Measurements from ENCODE around the gene PPP6R3. TPM values are rescaled to one million over a fixed set of nuclear protein-coding genes. Genes with fewer than 3 reads are reported as not detected.

PPP6R3 gene
- total and polyA plus RNA-seq, 10 of the 15 experiments (the other 5 are each of a cell fraction or from before 2014, with no cell fraction given) = 12.4 to 123 (median 74.1) TPM

DNA sequence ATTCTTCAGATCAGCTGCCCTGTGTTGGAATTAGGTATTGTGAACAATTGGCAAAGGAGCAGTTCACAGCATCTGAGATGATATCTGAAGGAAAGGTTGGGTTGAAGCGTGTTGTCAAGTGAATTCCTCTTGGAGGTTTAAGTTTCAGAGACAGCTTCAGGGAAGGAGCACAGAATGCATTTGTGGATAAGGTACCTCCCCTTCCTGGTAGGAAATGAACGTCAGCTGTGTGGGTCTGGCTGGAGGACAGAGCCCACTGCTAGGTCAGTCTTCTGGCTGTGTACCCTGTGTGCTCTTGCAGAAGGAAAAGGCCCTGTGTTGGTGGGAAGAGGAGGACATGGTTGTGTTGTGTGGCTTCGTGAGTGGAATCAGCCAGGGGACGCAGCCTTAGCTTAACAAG, 135.7 kb downstream of the PPP6R3 start:
- no peak for ATAC-seq
- Histone ChIP-seq H2AFZ (ENCODE audit: control insufficient read depth, low read depth, low read length) (no peak overlapping the region), H4K20me1 (ENCODE audit: control insufficient read depth, insufficient read depth) (no peaks in the 10 kb centered on the region), H3K27me3 (replicated peaks in 1 of 2; ENCODE audit: control insufficient read depth in 2 of 2, insufficient read depth in 2 of 2, low read length in 1 of 2) (no peaks in the 10 kb centered on the region), H3K4me3 (no peak overlapping the region), H3K9ac (ENCODE audit: control insufficient read depth, insufficient read depth, low read length) (no peak overlapping the region), H3K9me3 (replicated peaks; ENCODE audit: control insufficient read depth, insufficient read depth, low read length) (no peaks in the 10 kb centered on the region), H3K4me1 (ENCODE audit: control insufficient read depth, insufficient read depth, low read length) (no peaks in the 10 kb centered on the region), H3K36me3 (ENCODE audit: control insufficient read depth in 2 of 2, insufficient read depth in 2 of 2, low read length in 1 of 2) (peaks cover 18 to 57% of the 10 kb centered on the region in 2 experiments), H3K79me2 (ENCODE audit: control insufficient read depth, insufficient read depth, low read length) (no peaks in the 10 kb centered on the region), H3K4me2 (ENCODE audit: control insufficient read depth, insufficient read depth) (no peak overlapping the region), H3K27ac (ENCODE audit: control insufficient read depth, insufficient read depth) (no peak overlapping the region)
- POLR2A ChIA-PET = no interaction called here
- DNase-seq (ENCODE audit: low read depth, low spot score) = no peak
- intact Hi-C loops (cut with micrococcal nuclease; ENCODE audit: unreplicated experiment) = no loop called here
- RAD21 ChIA-PET (ENCODE audit: unreplicated experiment) = no interaction called here
- FAIRE-seq = no peak
- BruUV-seq (replicated peaks) = no TSS peak
- SMC1A ChIA-PET (ENCODE audit: uncharacterized antibody, unreplicated experiment) = interaction anchor here (1.4 kb wide), 1 partner anchor 11 kb away, joined by 3 read pairs; no protein-coding TSS in a partner anchor
- CTCF ChIA-PET = interaction anchor here (2.0 kb wide), 1 partner anchor 13 kb away, joined by 12 read pairs; no protein-coding TSS in a partner anchor
- in situ Hi-C loops (cut with MboI) = no loop called here
- WGBS (ENCODE audit: insufficient coverage, insufficient replicate concordance, low lambda C conversion rate, missing lambda C conversion rate) = 86% methylated on average over 4 of the region's 4 CpGs
- TF ChIP-seq, protein P1, sequence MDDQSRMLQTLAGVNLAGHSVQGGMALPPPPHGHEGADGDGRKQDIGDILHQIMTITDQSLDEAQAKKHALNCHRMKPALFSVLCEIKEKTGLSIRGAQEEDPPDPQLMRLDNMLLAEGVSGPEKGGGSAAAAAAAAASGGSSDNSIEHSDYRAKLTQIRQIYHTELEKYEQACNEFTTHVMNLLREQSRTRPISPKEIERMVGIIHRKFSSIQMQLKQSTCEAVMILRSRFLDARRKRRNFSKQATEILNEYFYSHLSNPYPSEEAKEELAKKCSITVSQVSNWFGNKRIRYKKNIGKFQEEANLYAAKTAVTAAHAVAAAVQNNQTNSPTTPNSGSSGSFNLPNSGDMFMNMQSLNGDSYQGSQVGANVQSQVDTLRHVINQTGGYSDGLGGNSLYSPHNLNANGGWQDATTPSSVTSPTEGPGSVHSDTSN (IDR thresholded peaks at IDR 0.05; ENCODE audit: insufficient replicate concordance, low read depth, low read length) = no peak
- TF ChIP-seq, protein P2, sequence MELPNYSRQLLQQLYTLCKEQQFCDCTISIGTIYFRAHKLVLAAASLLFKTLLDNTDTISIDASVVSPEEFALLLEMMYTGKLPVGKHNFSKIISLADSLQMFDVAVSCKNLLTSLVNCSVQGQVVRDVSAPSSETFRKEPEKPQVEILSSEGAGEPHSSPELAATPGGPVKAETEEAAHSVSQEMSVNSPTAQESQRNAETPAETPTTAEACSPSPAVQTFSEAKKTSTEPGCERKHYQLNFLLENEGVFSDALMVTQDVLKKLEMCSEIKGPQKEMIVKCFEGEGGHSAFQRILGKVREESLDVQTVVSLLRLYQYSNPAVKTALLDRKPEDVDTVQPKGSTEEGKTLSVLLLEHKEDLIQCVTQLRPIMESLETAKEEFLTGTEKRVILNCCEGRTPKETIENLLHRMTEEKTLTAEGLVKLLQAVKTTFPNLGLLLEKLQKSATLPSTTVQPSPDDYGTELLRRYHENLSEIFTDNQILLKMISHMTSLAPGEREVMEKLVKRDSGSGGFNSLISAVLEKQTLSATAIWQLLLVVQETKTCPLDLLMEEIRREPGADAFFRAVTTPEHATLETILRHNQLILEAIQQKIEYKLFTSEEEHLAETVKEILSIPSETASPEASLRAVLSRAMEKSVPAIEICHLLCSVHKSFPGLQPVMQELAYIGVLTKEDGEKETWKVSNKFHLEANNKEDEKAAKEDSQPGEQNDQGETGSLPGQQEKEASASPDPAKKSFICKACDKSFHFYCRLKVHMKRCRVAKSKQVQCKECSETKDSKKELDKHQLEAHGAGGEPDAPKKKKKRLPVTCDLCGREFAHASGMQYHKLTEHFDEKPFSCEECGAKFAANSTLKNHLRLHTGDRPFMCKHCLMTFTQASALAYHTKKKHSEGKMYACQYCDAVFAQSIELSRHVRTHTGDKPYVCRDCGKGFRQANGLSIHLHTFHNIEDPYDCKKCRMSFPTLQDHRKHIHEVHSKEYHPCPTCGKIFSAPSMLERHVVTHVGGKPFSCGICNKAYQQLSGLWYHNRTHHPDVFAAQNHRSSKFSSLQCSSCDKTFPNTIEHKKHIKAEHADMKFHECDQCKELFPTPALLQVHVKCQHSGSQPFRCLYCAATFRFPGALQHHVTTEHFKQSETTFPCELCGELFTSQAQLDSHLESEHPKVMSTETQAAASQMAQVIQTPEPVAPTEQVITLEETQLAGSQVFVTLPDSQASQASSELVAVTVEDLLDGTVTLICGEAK (IDR thresholded peaks at IDR 0.05; ENCODE audit: borderline replicate concordance) = no peak
- TF ChIP-seq MYB (IDR thresholded peaks at IDR 0.05; ENCODE audit: borderline replicate concordance, low read depth, low read length) = no peak
- TF ChIP-seq JUND (IDR thresholded peaks at IDR 0.05; ENCODE audit: low read depth, low read length) = no peak
- TF ChIP-seq EGR1 (IDR thresholded peaks at IDR 0.05; ENCODE audit: borderline replicate concordance in 1 of 2, low read depth in 2 of 2, low read length in 2 of 2) = no peak
- TF ChIP-seq MXI1 (IDR thresholded peaks at IDR 0.05; ENCODE audit: low read depth, low read length) = no peak
- TF ChIP-seq HCFC1 (IDR thresholded peaks at IDR 0.05; ENCODE audit: low read length) = no peak
- TF ChIP-seq, protein P3, sequence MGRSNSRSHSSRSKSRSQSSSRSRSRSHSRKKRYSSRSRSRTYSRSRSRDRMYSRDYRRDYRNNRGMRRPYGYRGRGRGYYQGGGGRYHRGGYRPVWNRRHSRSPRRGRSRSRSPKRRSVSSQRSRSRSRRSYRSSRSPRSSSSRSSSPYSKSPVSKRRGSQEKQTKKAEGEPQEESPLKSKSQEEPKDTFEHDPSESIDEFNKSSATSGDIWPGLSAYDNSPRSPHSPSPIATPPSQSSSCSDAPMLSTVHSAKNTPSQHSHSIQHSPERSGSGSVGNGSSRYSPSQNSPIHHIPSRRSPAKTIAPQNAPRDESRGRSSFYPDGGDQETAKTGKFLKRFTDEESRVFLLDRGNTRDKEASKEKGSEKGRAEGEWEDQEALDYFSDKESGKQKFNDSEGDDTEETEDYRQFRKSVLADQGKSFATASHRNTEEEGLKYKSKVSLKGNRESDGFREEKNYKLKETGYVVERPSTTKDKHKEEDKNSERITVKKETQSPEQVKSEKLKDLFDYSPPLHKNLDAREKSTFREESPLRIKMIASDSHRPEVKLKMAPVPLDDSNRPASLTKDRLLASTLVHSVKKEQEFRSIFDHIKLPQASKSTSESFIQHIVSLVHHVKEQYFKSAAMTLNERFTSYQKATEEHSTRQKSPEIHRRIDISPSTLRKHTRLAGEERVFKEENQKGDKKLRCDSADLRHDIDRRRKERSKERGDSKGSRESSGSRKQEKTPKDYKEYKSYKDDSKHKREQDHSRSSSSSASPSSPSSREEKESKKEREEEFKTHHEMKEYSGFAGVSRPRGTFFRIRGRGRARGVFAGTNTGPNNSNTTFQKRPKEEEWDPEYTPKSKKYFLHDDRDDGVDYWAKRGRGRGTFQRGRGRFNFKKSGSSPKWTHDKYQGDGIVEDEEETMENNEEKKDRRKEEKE (IDR thresholded peaks at IDR 0.05) = no peak
- TF ChIP-seq BCL11A (IDR thresholded peaks at IDR 0.05; ENCODE audit: low read depth, low read length) = no peak
- no peak for TF ChIP-seq CREB1 (IDR thresholded peaks at IDR 0.05; ENCODE audit: low read depth)
- no peak for TF ChIP-seq NFXL1 (IDR thresholded peaks at IDR 0.05; ENCODE audit: borderline replicate concordance)
- TF ChIP-seq, protein P4, sequence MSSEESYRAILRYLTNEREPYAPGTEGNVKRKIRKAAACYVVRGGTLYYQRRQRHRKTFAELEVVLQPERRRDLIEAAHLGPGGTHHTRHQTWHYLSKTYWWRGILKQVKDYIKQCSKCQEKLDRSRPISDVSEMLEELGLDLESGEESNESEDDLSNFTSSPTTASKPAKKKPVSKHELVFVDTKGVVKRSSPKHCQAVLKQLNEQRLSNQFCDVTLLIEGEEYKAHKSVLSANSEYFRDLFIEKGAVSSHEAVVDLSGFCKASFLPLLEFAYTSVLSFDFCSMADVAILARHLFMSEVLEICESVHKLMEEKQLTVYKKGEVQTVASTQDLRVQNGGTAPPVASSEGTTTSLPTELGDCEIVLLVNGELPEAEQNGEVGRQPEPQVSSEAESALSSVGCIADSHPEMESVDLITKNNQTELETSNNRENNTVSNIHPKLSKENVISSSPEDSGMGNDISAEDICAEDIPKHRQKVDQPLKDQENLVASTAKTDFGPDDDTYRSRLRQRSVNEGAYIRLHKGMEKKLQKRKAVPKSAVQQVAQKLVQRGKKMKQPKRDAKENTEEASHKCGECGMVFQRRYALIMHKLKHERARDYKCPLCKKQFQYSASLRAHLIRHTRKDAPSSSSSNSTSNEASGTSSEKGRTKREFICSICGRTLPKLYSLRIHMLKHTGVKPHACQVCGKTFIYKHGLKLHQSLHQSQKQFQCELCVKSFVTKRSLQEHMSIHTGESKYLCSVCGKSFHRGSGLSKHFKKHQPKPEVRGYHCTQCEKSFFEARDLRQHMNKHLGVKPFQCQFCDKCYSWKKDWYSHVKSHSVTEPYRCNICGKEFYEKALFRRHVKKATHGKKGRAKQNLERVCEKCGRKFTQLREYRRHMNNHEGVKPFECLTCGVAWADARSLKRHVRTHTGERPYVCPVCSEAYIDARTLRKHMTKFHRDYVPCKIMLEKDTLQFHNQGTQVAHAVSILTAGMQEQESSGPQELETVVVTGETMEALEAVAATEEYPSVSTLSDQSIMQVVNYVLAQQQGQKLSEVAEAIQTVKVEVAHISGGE (CRISPR knock-in tag; IDR thresholded peaks at IDR 0.05) = no peak
